Gastroesophageal sphincter (tissue), 3 donors: ENCODE results near the gene P3H2.

Experiments
- CTCF ChIP-seq, 4 experiments: fragments of 200-600 bp in 2 of 4; fragments of 450-650 bp in 2 of 4; sonication (generic) in 1 of 4; IDR thresholded peaks; one replicate each; pipeline ENCODE4 v1.5.1; 2017 to 2019; ENCODE audit warnings: antibody characterized with exemption in 4 of 4, mild to moderate bottlenecking in 2 of 4, moderate library complexity in 2 of 4
- EP300 ChIP-seq: sonication (generic); formaldehyde crosslinking; IDR thresholded peaks from one replicate; pipeline ENCODE4 v1.6.1; 2017; ENCODE audit warnings: antibody characterized with exemption, mild to moderate bottlenecking
- POLR2A ChIP-seq, 2 donors: fragments of 450-650 bp; IDR thresholded peaks; one replicate each; pipeline ENCODE4 v1.6.1; 2017; ENCODE audit warnings: antibody characterized with exemption in 2 of 2, mild to moderate bottlenecking in 2 of 2, moderate library complexity in 1 of 2

- TF ChIP-seq EP300: no peak
- no peak for TF ChIP-seq POLR2A (IDR thresholded peaks at IDR 0.05)
- no peak for TF ChIP-seq CTCF (IDR thresholded peaks at IDR 0.05)
These were observed 18.7 kb upstream of the P3H2 start for GRCh38 chr3:190139365-190139764.
